GM12878 (cell line): Measurements from ENCODE around the gene ORAI3. TPM values are rescaled to one million over a fixed set of nuclear protein-coding genes. Genes with fewer than 3 reads are reported as not detected.
A peak's percentile ranks its signal among the peaks of the same experiment; 100 is the strongest.

Experiments
- ATAC-seq: fragments of 200-7000 bp; cut with Tn5 transposase; 3 replicates; pipeline ENCODE4 v1.9.1; 2020; ENCODE audit warnings: mild to moderate bottlenecking, moderate library complexity
- BruUV-seq: library from RNA; stranded (reverse); fragments of 400-500 nt; replicated peaks from 2 replicates; lab custom pipeline; 2021; lab: Mats Ljungman, UMichigan
- CTCF ChIA-PET: fragments of 300-600 bp; sonication (Branson Sonifier 250); formaldehyde crosslinking; extraction: SDS; loops from one replicate; lab custom pipeline; 2021; ENCODE audit warnings: inconsistent platforms; lab: Yijun Ruan, JAX
- POLR2A ChIA-PET: fragments of 350-600 bp; formaldehyde crosslinking; extraction: SDS; loops from one replicate; lab custom pipeline; 2021; ENCODE audit warnings: inconsistent platforms; lab: Charles Lee
- RAD21 ChIA-PET: fragments of 300-600 bp; sonication (Branson Sonifier 250); formaldehyde crosslinking; loops from one replicate; lab custom pipeline; 2023; ENCODE audit warnings: antibody characterized with exemption; ENCODE audit not compliant: unreplicated experiment; lab: Charles Lee
- SMC1A ChIA-PET: fragments of 300-600 bp; sonication (Branson Sonifier 250); formaldehyde crosslinking; loops from one replicate; lab custom pipeline; 2023; ENCODE audit not compliant: unreplicated experiment, uncharacterized antibody; lab: Charles Lee
- DNase-seq: peaks from one replicate; pipeline ENCODE4 v3.0.0-alpha.2; 2011; ENCODE audit warnings: low read depth, low spot score
- FAIRE-seq: peaks from 3 replicates; lab custom pipeline; 2011; peaks lifted over from hg19 to GRCh38; lab: Jason Lieb, UNC
- H2AFZ ChIP-seq: 2 replicates; pipeline ENCODE4 v1.6.0; 2011; ENCODE audit warnings: low read depth, low read length, control low read depth; ENCODE audit not compliant: control insufficient read depth
- H3K27ac ChIP-seq: 2 replicates; pipeline ENCODE4 v1.5.1; 2011; ENCODE audit warnings: control low read depth; ENCODE audit not compliant: control insufficient read depth, insufficient read depth
- H3K27me3 ChIP-seq, 2 experiments: replicated peaks in 1 of 2; 2 replicates each; pipeline versions ENCODE4 v1.6.0 to v1.6.1; 2011; ENCODE audit warnings: low read length in 1 of 2; ENCODE audit not compliant: control insufficient read depth in 2 of 2, insufficient read depth in 2 of 2
- H3K36me3 ChIP-seq, 2 experiments: 2 replicates each; pipeline ENCODE4 v1.5.1; 2011; ENCODE audit warnings: low read length in 1 of 2; ENCODE audit not compliant: control insufficient read depth in 2 of 2, insufficient read depth in 2 of 2
- H3K4me1 ChIP-seq: 2 replicates; pipeline ENCODE4 v1.6.1; 2011; ENCODE audit warnings: mild to moderate bottlenecking, low read length, moderate library complexity, mixed read lengths; ENCODE audit not compliant: control insufficient read depth, insufficient read depth
- H3K4me2 ChIP-seq: 2 replicates; pipeline ENCODE4 v1.6.0; 2011; ENCODE audit warnings: control low read depth; ENCODE audit not compliant: control insufficient read depth, insufficient read depth
- H3K4me3 ChIP-seq: fragments of 200-600 bp; sonication (generic); 2 replicates; pipeline ENCODE4 v1.5.1; 2016
- H3K79me2 ChIP-seq: 2 replicates; pipeline ENCODE4 v1.6.0; 2011; ENCODE audit warnings: low read length; ENCODE audit not compliant: control insufficient read depth, insufficient read depth
- H3K9ac ChIP-seq: 2 replicates; pipeline ENCODE4 v1.8.0; 2011; ENCODE audit warnings: low read length, control low read depth, mixed read lengths; ENCODE audit not compliant: control insufficient read depth, insufficient read depth
- H3K9me3 ChIP-seq: replicated peaks from 3 replicates; pipeline ENCODE4 v1.5.1; 2011; ENCODE audit warnings: mild to moderate bottlenecking, low read length; ENCODE audit not compliant: control insufficient read depth, insufficient read depth
- H4K20me1 ChIP-seq: 2 replicates; pipeline ENCODE4 v1.6.0; 2011; ENCODE audit not compliant: control insufficient read depth, insufficient read depth
- BCL3 ChIP-seq: IDR thresholded peaks from 2 replicates; pipeline ENCODE4 v1.6.1; 2011; ENCODE audit warnings: borderline replicate concordance, low read depth, mild to moderate bottlenecking, moderate library complexity, low read length; ENCODE audit not compliant: insufficient read depth, poor library complexity, severe bottlenecking
- PBX3 ChIP-seq: IDR thresholded peaks from 2 replicates; pipeline ENCODE4 v1.6.1; 2011; ENCODE audit warnings: mild to moderate bottlenecking, low read depth, low read length, moderate library complexity; ENCODE audit not compliant: insufficient replicate concordance
- RUNX3 ChIP-seq: IDR thresholded peaks from 2 replicates; pipeline ENCODE4 v1.6.1; 2012; ENCODE audit warnings: low read length, inconsistent platforms
- SPI1 ChIP-seq: IDR thresholded peaks from 2 replicates; pipeline ENCODE4 v1.6.1; 2011; ENCODE audit warnings: low read depth, mild to moderate bottlenecking, low read length, moderate library complexity, borderline replicate concordance; ENCODE audit not compliant: insufficient read depth
- SRF ChIP-seq, 2 experiments: IDR thresholded peaks; 2 replicates each; pipeline ENCODE4 v1.6.1; 2011; ENCODE audit warnings: low read depth in 2 of 2, low read length in 2 of 2, mild to moderate bottlenecking in 1 of 2, moderate library complexity in 1 of 2
- ZNF592 ChIP-seq: fragments of 450-650 bp; IDR thresholded peaks from 2 replicates; pipeline ENCODE4 v1.6.1; 2017; ENCODE audit warnings: mild to moderate bottlenecking, moderate library complexity
- WGBS: methylation state at CpG from one replicate; pipeline ENCODE4 v1.1.6; 2016; ENCODE audit warnings: low lambda C conversion rate; ENCODE audit not compliant: insufficient replicate concordance, insufficient coverage; ENCODE audit errors: missing lambda C conversion rate; 5-methylcytosine and 5-hydroxymethylcytosine counted together
- in situ Hi-C: fragments of 300-500 bp; cut with MboI; formaldehyde crosslinking; loops from 9 replicates; pipeline ENCODE4 v1.14.3; 2018; ENCODE audit warnings: mixed read lengths
- intact Hi-C: fragments of 100-400 bp; cut with micrococcal nuclease; formaldehyde crosslinking; loops from one replicate; pipeline ENCODE4 v1.14.2; 2022; ENCODE audit not compliant: unreplicated experiment
- polyA plus RNA-seq, 11 experiments: library from polyadenylated mRNA; depleted of rRNA in 4 of 11; unstranded in 6 of 11; stranded (reverse) in 5 of 11; fragments of >200 nt; fragmentation: Nextera tagmentation in 4 of 11; fragmentation: Illumina TruSeq in 1 of 11; extraction: Ambion mirVana in 4 of 11; extraction: Trizol in 1 of 11; gene quantifications; 1 replicate in 1 of 11; 2 replicates in 10 of 11; pipeline versions ENCODE4 v1.2.1 to v1.2.3, GENCODE V29; 2011 to 2016; ENCODE audit warnings: inconsistent platforms in 2 of 11, missing spikeins in 2 of 11, low read depth in 1 of 11
- total RNA-seq, 4 experiments: library from RNA; depleted of rRNA in 3 of 4; stranded (reverse); fragments of >200 nt in 3 of 4; fragmentation: Illumina TruSeq in 1 of 4; extraction: Trizol in 1 of 4; gene quantifications; 2 replicates each; pipeline versions ENCODE4 v1.2.1 to v1.2.3, GENCODE V29; 2013 to 2021

ORAI3 gene
- total and polyA plus RNA-seq, 10 of the 15 experiments (the other 5 are each of a cell fraction or from before 2014, with no cell fraction given) = 3.4 to 21.9 (median 16.2) TPM

GRCh38 chr16:30991052-30991451, 42.2 kb downstream of the ORAI3 start:
- Histone ChIP-seq H3K4me1 (peaks cover 14% of the 10 kb centered on the region), H3K4me3 (no peak overlapping the region), H3K27me3 (no peaks in the 10 kb centered on the region), H2AFZ (no peak overlapping the region), H4K20me1 (no peaks in the 10 kb centered on the region), H3K79me2 (no peaks in the 10 kb centered on the region), H3K36me3 (peaks cover 0 to 3% of the 10 kb centered on the region in 2 experiments; a peak in 2 of 4 replicates), H3K9me3 (no peaks in the 10 kb centered on the region), H3K9ac (no peak overlapping the region), H3K27ac (no peak overlapping the region), H3K4me2 (no peak overlapping the region)
- ATAC-seq (no peak), FAIRE-seq (no peak), DNase-seq (no peak)
- BruUV-seq = no TSS peak
- no peak for TF ChIP-seq SPI1
- SMC1A ChIA-PET = no interaction called here
- intact Hi-C loops (loop anchor here (10.0 kb wide), 1 partner anchor 84 kb away; the partner anchor contains the start of genes ZNF646 and ZNF668), in situ Hi-C loops (loop anchor here (5.0 to 25.0 kb wide), 2 partner anchors 446 to 876 kb away; partner anchors contain the start of genes COX6A2 and ZNF843)
- POLR2A ChIA-PET = no interaction called here
- RAD21 ChIA-PET = interaction anchor here (0.8 kb wide), 1 partner anchor 151 kb away, joined by 3 read pairs; no protein-coding TSS in a partner anchor
- WGBS = 62% methylated on average over 8 of the region's 8 CpGs
- CTCF ChIA-PET = no interaction called here

GRCh38 chr16:30992276-30992780, 43.5 kb downstream of the ORAI3 start:
- Histone ChIP-seq H3K79me2 (no peaks in the 10 kb centered on the region; the same call in 1 of the 2 replicates), H3K9ac (no peak overlapping the region), H3K4me3 (no peak overlapping the region), H3K36me3 (no peaks in the 10 kb centered on the region; a peak in 1 of 4 replicates), H3K9me3 (no peaks in the 10 kb centered on the region), H3K4me2 (no peak overlapping the region), H2AFZ (no peak overlapping the region), H4K20me1 (no peaks in the 10 kb centered on the region), H3K4me1 (peaks cover 14% of the 10 kb centered on the region), H3K27me3 (no peaks in the 10 kb centered on the region), H3K27ac (no peak overlapping the region)
- no peak for ATAC-seq
- FAIRE-seq = no peak
- no TSS peak for BruUV-seq
- ChIA-PET CTCF (no interaction called here), POLR2A (interaction anchor here (1.2 kb wide), 1 partner anchor 101 kb away, joined by 3 read pairs; no protein-coding TSS in a partner anchor), RAD21 (no interaction called here), SMC1A (no interaction called here)
- in situ Hi-C loops (loop anchor here (5.0 to 25.0 kb wide), 2 partner anchors 445 to 875 kb away; partner anchors contain the start of genes COX6A2 and ZNF843), intact Hi-C loops (loop anchor here (10.0 kb wide), 1 partner anchor 82 kb away; the partner anchor contains the start of genes ZNF646 and ZNF668)
- 84% methylated on average over 18 of the region's 21 CpGs for WGBS
- DNase-seq = no peak
- TF ChIP-seq PBX3 (peak; percentile 24), ZNF592 (no peak), SRF (IDR thresholded peaks at IDR 0.05; ENCODE audit: low read depth in 2 of 2, low read length in 2 of 2) (no peak), RUNX3 (no peak), BCL3 (peak; percentile 84)
